ENCODE measurements around the gene PPP1R36.

DNA sequence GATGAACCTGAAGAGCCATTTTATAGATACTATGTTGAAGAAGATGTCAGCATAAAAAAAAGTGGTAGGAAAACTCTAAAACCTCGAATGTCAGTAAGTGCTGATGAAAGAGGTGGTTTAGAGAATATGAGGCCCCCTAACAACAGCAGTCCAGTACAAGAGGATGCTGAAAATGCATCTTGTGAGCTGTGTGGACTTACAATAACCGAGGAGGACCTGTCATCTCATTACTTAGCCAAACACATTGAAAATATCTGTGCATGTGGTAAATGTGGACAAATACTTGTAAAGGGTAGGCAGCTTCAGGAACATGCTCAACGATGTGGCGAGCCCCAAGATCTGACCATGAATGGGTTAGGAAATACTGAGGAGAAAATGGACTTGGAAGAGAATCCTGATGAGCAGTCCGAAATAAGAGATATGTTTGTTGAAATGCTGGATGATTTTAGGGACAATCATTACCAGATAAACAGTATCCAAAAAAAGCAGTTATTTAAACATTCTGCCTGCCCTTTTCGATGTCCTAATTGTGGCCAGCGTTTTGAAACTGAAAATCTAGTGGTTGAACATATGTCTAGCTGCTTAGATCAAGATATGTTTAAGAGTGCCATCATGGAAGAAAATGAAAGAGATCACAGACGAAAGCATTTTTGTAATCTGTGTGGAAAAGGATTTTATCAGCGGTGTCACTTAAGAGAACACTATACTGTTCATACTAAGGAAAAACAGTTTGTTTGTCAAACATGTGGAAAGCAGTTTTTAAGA lies 27.0 kb upstream of the PPP1R36 start:
- TF ChIP-seq, protein P1, sequence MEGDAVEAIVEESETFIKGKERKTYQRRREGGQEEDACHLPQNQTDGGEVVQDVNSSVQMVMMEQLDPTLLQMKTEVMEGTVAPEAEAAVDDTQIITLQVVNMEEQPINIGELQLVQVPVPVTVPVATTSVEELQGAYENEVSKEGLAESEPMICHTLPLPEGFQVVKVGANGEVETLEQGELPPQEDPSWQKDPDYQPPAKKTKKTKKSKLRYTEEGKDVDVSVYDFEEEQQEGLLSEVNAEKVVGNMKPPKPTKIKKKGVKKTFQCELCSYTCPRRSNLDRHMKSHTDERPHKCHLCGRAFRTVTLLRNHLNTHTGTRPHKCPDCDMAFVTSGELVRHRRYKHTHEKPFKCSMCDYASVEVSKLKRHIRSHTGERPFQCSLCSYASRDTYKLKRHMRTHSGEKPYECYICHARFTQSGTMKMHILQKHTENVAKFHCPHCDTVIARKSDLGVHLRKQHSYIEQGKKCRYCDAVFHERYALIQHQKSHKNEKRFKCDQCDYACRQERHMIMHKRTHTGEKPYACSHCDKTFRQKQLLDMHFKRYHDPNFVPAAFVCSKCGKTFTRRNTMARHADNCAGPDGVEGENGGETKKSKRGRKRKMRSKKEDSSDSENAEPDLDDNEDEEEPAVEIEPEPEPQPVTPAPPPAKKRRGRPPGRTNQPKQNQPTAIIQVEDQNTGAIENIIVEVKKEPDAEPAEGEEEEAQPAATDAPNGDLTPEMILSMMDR (IDR thresholded peaks at IDR 0.05; ENCODE audit: low read length) = no peak
- TF ChIP-seq EZH2phosphoT487 (IDR thresholded peaks at IDR 0.05; ENCODE audit: low read length) (no peak), EZH2 (optimal IDR thresholded peaks at IDR 0.05; ENCODE audit: low read depth, low read length) (no peak)
